PC-9 (cell line): ENCODE results near the gene NRROS. TPM values are rescaled to one million over a fixed set of nuclear protein-coding genes. Genes with fewer than 3 reads are reported as not detected.
A peak's percentile ranks its signal among the peaks of the same experiment; 100 is the strongest.

Experiments used
- BruUV-seq: library from RNA; stranded (reverse); fragments of 400-500 nt; replicated peaks from 2 replicates; lab custom pipeline; 2021; lab: Mats Ljungman, UMichigan
- CTCF ChIA-PET: fragments of 300-600 bp; sonication (Branson Sonifier 250); formaldehyde crosslinking; loops from one replicate; lab custom pipeline; 2022; ENCODE audit warnings: antibody characterized with exemption; lab: Charles Lee
- POLR2A ChIA-PET: fragments of 300-600 bp; sonication (Branson Sonifier 250); formaldehyde crosslinking; loops from one replicate; lab custom pipeline; 2022; ENCODE audit warnings: antibody characterized with exemption; ENCODE audit not compliant: unreplicated experiment; lab: Charles Lee
- DNase-seq, 2 experiments: peaks; one replicate each; pipeline versions ENCODE4 v3.0.0 to v3.0.0-alpha.2; 2015 to 2022; ENCODE audit warnings: mixed read lengths in 1 of 2
- H2AFZ ChIP-seq: fragments of 200-600 bp; sonication (generic); 2 replicates; pipeline ENCODE4 v1.8.1; 2017; ENCODE audit warnings: antibody characterized with exemption
- H3F3A ChIP-seq: fragments of 200-600 bp; sonication (generic); 2 replicates; pipeline ENCODE4 v1.8.1; 2017; ENCODE audit warnings: antibody characterized with exemption, mild to moderate bottlenecking, low read depth; ENCODE audit not compliant: insufficient read depth
- H3K27ac ChIP-seq: fragments of 200-600 bp; sonication (generic); 2 replicates; pipeline ENCODE4 v1.6.1; 2016; ENCODE audit warnings: mixed run types
- H3K27me3 ChIP-seq: fragments of 200-600 bp; sonication (generic); 2 replicates; pipeline ENCODE4 v1.6.1; 2016; ENCODE audit warnings: low read depth, mixed run types; ENCODE audit not compliant: insufficient read depth
- H3K36me3 ChIP-seq: fragments of 200-600 bp; sonication (generic); 2 replicates; pipeline ENCODE4 v1.6.1; 2016; ENCODE audit warnings: low read depth, mixed run types
- H3K4me1 ChIP-seq: fragments of 200-600 bp; sonication (generic); replicated peaks from 2 replicates; pipeline ENCODE4 v1.6.1; 2016; ENCODE audit warnings: mixed run types; ENCODE audit not compliant: insufficient read depth
- H3K4me2 ChIP-seq: fragments of 200-600 bp; sonication (generic); 2 replicates; pipeline ENCODE4 v1.6.1; 2017; ENCODE audit warnings: mixed run types
- H3K4me3 ChIP-seq: fragments of 200-600 bp; sonication (generic); 2 replicates; pipeline ENCODE4 v1.6.1; 2016; ENCODE audit warnings: mixed run types
- H3K79me2 ChIP-seq: fragments of 200-600 bp; sonication (generic); 2 replicates; pipeline ENCODE4 v1.6.1; 2017; ENCODE audit warnings: low read depth, mixed run types
- H3K9me2 ChIP-seq: fragments of 200-600 bp; sonication (generic); 2 replicates; pipeline ENCODE4 v1.8.1; 2017; ENCODE audit warnings: mild to moderate bottlenecking; ENCODE audit not compliant: insufficient read depth
- H3K9me3 ChIP-seq: fragments of 200-600 bp; sonication (generic); 2 replicates; pipeline ENCODE4 v1.8.1; 2016; ENCODE audit warnings: low read depth; ENCODE audit not compliant: insufficient read depth
- H4K20me1 ChIP-seq: fragments of 200-600 bp; sonication (generic); 2 replicates; pipeline ENCODE4 v1.8.1; 2017; ENCODE audit not compliant: insufficient read depth
- EZH2 ChIP-seq: fragments of 200-600 bp; sonication (generic); IDR thresholded peaks from 2 replicates; pipeline ENCODE4 v1.8.0; 2017; ENCODE audit warnings: antibody characterized with exemption, low read depth
- intact Hi-C: fragments of 100-400 bp; cut with micrococcal nuclease; formaldehyde crosslinking; loops from one replicate; pipeline ENCODE4 v1.10.0; 2022; ENCODE audit not compliant: unreplicated experiment
- total RNA-seq: library from RNA; stranded (reverse); gene quantifications from 2 replicates; pipeline ENCODE4 v1.2.3, GENCODE V29; 2021
- TF ChIP-seq, protein P1 (sequence below): fragments of 200-600 bp; sonication (generic); conservative IDR thresholded peaks from 2 replicates; pipeline ENCODE4 v1.6.1; 2017; ENCODE audit warnings: mixed run types, antibody characterized with exemption, mild to moderate bottlenecking, moderate library complexity

Gene NRROS
- total RNA-seq, 1 experiment from 2014 or later: 2.2 TPM

DNA sequence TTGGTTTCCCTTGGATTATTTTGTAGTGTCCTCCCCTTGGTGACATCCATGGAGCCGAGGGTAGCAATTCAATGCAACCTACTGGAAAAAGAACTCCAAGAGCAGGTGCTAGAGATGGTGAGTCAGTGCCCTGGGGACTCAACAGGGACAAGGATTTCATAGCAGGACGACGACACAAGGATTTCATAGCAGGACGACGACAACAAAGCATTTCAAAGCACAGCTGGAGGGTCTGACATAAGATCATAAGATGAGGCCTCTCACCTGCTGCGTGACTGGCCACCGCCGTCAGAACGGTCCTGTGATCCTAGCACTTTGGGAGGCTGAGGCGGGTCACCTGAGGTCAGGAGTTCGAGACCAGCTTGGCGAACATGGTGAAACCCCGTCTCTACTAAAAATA, 22.5 kb downstream of the NRROS start:
- 0 out of 2 replicates have a peak, but pooled peaks cover 16% of the 10 kb centered on the region for H3K4me1 ChIP-seq
- no peak overlapping the region for H3K27ac ChIP-seq
- no peak overlapping the region for H3K4me3 ChIP-seq
- intact Hi-C loops: no loop called here
- H2AFZ ChIP-seq: no peak overlapping the region
- peak; percentile 34 to 67 for DNase-seq
- H4K20me1 ChIP-seq: no peaks in the 10 kb centered on the region
- no TSS peak for BruUV-seq
- ChIA-PET POLR2A (no interaction called here), CTCF (no interaction called here)
- H3F3A ChIP-seq: peaks cover 9% of the 10 kb centered on the region; the same call in 1 of the 2 replicates
- no peak for TF ChIP-seq EZH2
- TF ChIP-seq, protein P1, sequence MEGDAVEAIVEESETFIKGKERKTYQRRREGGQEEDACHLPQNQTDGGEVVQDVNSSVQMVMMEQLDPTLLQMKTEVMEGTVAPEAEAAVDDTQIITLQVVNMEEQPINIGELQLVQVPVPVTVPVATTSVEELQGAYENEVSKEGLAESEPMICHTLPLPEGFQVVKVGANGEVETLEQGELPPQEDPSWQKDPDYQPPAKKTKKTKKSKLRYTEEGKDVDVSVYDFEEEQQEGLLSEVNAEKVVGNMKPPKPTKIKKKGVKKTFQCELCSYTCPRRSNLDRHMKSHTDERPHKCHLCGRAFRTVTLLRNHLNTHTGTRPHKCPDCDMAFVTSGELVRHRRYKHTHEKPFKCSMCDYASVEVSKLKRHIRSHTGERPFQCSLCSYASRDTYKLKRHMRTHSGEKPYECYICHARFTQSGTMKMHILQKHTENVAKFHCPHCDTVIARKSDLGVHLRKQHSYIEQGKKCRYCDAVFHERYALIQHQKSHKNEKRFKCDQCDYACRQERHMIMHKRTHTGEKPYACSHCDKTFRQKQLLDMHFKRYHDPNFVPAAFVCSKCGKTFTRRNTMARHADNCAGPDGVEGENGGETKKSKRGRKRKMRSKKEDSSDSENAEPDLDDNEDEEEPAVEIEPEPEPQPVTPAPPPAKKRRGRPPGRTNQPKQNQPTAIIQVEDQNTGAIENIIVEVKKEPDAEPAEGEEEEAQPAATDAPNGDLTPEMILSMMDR: no peak
- H3K9me2 ChIP-seq: no peaks in the 10 kb centered on the region
- H3K79me2 ChIP-seq: no peaks in the 10 kb centered on the region
- no peaks in the 10 kb centered on the region for H3K36me3 ChIP-seq
- H3K4me2 ChIP-seq: no peak overlapping the region
- no peaks in the 10 kb centered on the region for H3K9me3 ChIP-seq
- no peaks in the 10 kb centered on the region for H3K27me3 ChIP-seq

DNA sequence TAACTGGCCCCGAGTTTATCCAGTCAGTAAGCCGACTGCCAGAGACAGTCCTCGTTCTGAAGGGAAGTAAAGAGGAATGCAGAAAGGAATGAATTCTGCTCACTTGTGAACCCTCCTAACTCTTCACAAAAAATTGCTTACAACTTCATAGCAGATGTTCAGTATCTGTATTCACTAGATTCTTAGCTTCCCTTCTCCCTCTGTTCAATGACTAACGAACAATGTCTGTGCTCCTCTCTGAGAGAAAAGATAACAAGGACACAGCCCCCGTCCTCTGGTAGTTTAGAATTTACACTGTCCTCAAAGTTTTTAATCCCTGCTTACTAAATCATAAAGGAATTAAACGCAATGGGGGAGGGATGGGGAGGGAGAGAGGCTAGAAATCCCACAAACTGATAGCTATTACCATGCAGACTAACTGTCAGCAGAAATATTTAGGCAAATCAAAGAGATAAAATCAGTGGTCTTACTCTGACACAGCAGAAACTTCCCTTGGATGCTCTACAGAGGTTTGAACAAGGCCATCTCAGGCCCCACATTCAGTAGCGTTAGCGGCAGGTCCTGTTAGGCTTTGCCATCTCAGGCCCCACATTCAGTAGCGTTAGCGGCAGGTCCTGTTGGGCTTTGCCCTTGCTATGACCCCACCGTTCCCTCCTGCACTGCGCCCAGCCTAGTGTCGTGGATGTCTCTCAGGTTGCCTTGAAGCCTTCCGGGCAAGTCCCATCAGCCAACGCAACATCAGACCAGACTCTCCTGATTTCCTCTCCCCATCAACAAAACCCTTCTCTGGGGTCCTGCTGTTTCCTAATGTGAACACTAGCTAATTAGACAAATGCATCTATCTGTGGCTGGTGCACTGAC, 23.4 kb downstream of the NRROS start:
- no peak overlapping the region for H2AFZ ChIP-seq
- H3K27me3 ChIP-seq: no peaks in the 10 kb centered on the region
- ChIA-PET CTCF (interaction anchor here (0.5 kb wide), 1 partner anchor 178 kb away, joined by 13 read pairs; no protein-coding TSS in a partner anchor), POLR2A (no interaction called here)
- no peaks in the 10 kb centered on the region for H3K79me2 ChIP-seq
- no peaks in the 10 kb centered on the region for H4K20me1 ChIP-seq
- peaks cover 9% of the 10 kb centered on the region; the same call in 1 of the 2 replicates for H3F3A ChIP-seq
- H3K9me3 ChIP-seq: no peaks in the 10 kb centered on the region
- intact Hi-C loops: no loop called here
- no peak overlapping the region for H3K4me2 ChIP-seq
- H3K4me1 ChIP-seq: 0 out of 2 replicates have a peak, but pooled peaks cover 16% of the 10 kb centered on the region
- no peak for DNase-seq
- no peaks in the 10 kb centered on the region for H3K36me3 ChIP-seq
- H3K4me3 ChIP-seq: no peak overlapping the region
- no peak for TF ChIP-seq EZH2
- TF ChIP-seq, protein P1: no peak
- H3K27ac ChIP-seq: no peak overlapping the region
- BruUV-seq: no TSS peak
- H3K9me2 ChIP-seq: no peaks in the 10 kb centered on the region

DNA sequence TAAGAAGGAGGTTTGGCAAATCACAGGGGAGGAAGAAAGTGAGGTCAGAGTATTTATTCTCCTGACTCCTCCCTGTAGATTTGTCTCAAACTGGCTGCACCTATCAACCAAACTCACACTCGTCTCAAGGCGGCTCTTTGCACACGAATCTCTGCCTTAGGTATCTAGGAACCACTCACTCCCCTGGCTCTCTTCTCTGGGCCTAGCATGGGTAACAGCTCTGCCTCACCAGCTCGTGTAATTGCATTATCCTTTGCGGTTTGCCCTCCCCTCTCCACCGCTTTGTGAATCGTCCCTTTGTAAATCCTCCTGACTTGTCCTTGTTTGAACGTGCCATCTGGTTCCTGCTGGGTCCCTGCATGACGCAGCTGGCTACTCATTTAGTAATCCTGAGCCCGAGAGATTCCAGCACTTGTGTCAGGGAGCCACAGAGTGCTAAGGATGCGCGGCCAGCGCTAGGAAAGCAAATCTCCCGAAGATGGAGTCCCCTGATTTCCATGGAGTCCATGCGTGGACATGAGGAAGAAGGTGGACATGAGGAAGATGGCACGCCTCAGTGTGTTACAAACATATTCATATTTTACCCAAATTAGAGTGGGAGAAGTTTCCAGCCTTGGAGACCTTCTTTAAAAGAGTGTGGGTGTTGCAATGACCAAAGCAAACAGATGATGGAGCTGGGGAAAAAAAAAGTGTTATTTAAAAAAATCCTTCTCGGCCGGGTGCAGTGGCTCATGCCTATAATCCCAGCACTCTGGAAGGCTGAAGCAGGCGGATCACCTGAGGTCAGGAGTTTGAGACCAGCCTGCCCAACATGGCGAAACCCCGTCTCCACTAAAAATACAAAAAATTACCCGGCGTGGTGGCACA, 26.7 kb downstream of the NRROS start:
- CTCF ChIA-PET: interaction anchor here (0.6 to 1.0 kb wide), 3 partner anchors 18 to 63 kb away, joined by 3 to 4 read pairs (median 4); no protein-coding TSS in a partner anchor
- Histone ChIP-seq H3K27me3 (no peaks in the 10 kb centered on the region), H3F3A (peaks cover 9% of the 10 kb centered on the region; the same call in 1 of the 2 replicates), H3K4me1 (0 out of 2 replicates have a peak, but pooled peaks cover 16% of the 10 kb centered on the region), H3K36me3 (no peaks in the 10 kb centered on the region), H3K9me3 (no peaks in the 10 kb centered on the region), H4K20me1 (no peaks in the 10 kb centered on the region), H3K4me2 (peak overlapping the region; percentile 51), H3K4me3 (no peak overlapping the region), H2AFZ (peak overlapping the region; percentile 56), H3K27ac (0 out of 2 replicates have a peak overlapping the region, but pooled peaks have one; percentile 3), H3K9me2 (no peaks in the 10 kb centered on the region), H3K79me2 (no peaks in the 10 kb centered on the region)
- DNase-seq: peak; percentile 60 to 74
- TF ChIP-seq, protein P1: no peak
- POLR2A ChIA-PET: interaction anchor here (0.8 kb wide), 1 partner anchor 15 kb away, joined by 5 read pairs; no protein-coding TSS in a partner anchor
- intact Hi-C loops: no loop called here
- no TSS peak for BruUV-seq
